CD14-positive monocyte (primary cell): ENCODE data around the gene PAPPA2. TPM values are rescaled to one million over a fixed set of nuclear protein-coding genes. Genes with fewer than 3 reads are reported as not detected.

ENCODE experiments used
- DNase-seq, 3 donors: peaks; one replicate each; pipeline ENCODE4 v3.0.0-alpha.2; 2011 to 2022
- H2AFZ ChIP-seq: 2 replicates; pipeline ENCODE4 v1.6.0; 2012; ENCODE audit warnings: mild to moderate bottlenecking, low read depth, low read length, inconsistent platforms; ENCODE audit not compliant: insufficient read depth, poor library complexity, severe bottlenecking
- H3K27ac ChIP-seq, 2 donors: 1 replicate in 1 of 2; 2 replicates in 1 of 2; pipeline ENCODE4 v1.5.1; 2012 to 2013; ENCODE audit warnings: low read length in 2 of 2, control low read depth in 1 of 2, inconsistent platforms in 1 of 2, low read depth in 1 of 2, mild to moderate bottlenecking in 1 of 2
- H3K27me3 ChIP-seq, 2 donors: one replicate each; pipeline versions ENCODE4 v1.6.0 to v1.6.1; 2011 to 2013; ENCODE audit warnings: low read length in 2 of 2; ENCODE audit not compliant: control insufficient read depth in 2 of 2, insufficient read depth in 2 of 2
- H3K36me3 ChIP-seq, 2 donors: replicated peaks in 1 of 2; 1 replicate in 1 of 2; 2 replicates in 1 of 2; pipeline versions ENCODE4 v1.5.1 to v1.6.1; 2012 to 2013; ENCODE audit warnings: low read length in 2 of 2, control low read depth in 1 of 2, inconsistent platforms in 1 of 2, mild to moderate bottlenecking in 1 of 2; ENCODE audit not compliant: insufficient read depth in 2 of 2, control insufficient read depth in 1 of 2
- H3K4me1 ChIP-seq, 2 donors: 1 replicate in 1 of 2; 2 replicates in 1 of 2; pipeline versions ENCODE4 v1.5.1 to v1.6.1; 2012 to 2013; ENCODE audit warnings: low read length in 2 of 2, control low read depth in 1 of 2, inconsistent platforms in 1 of 2, mild to moderate bottlenecking in 1 of 2, moderate library complexity in 1 of 2; ENCODE audit not compliant: insufficient read depth in 2 of 2, control insufficient read depth in 1 of 2
- H3K4me2 ChIP-seq: replicated peaks from 2 replicates; pipeline ENCODE3; 2012; ENCODE audit warnings: low read length, moderate library complexity, mild to moderate bottlenecking; ENCODE audit not compliant: poor library complexity, severe bottlenecking; ENCODE audit errors: extremely low read depth
- H3K4me3 ChIP-seq, 3 experiments: fragments of 200-600 bp in 1 of 3; sonication (generic) in 1 of 3; replicated peaks in 1 of 3; 1 replicate in 2 of 3; 2 replicates in 1 of 3; pipeline ENCODE4 v1.5.1; 2011 to 2013; ENCODE audit warnings: low read length in 3 of 3, mild to moderate bottlenecking in 3 of 3, control low read depth in 2 of 3, low read depth in 2 of 3, inconsistent platforms in 1 of 3, moderate library complexity in 1 of 3
- H3K79me2 ChIP-seq: 2 replicates; pipeline ENCODE4 v1.6.0; 2012; ENCODE audit warnings: mild to moderate bottlenecking, control low read depth, inconsistent platforms, low read length, moderate library complexity; ENCODE audit not compliant: insufficient read depth
- H3K9ac ChIP-seq: 2 replicates; pipeline ENCODE4 v1.6.0; 2017; ENCODE audit warnings: low read length, mild to moderate bottlenecking; ENCODE audit not compliant: insufficient read depth, poor library complexity, severe bottlenecking
- H3K9me3 ChIP-seq, 2 donors: replicated peaks in 1 of 2; 1 replicate in 1 of 2; 2 replicates in 1 of 2; pipeline versions ENCODE4 v1.5.1 to v1.6.1; 2012 to 2013; ENCODE audit warnings: low read length in 2 of 2, control low read depth in 1 of 2; ENCODE audit not compliant: control insufficient read depth in 1 of 2, insufficient read depth in 1 of 2
- H4K20me1 ChIP-seq: 2 replicates; pipeline ENCODE4 v1.6.0; 2012; ENCODE audit warnings: mild to moderate bottlenecking, low read length, control low read depth, moderate library complexity; ENCODE audit not compliant: insufficient read depth
- H3K27ac Mint-ChIP-seq, 7 donors: one replicate each; pipeline ENCODE4 v1.8.0; 2020; ENCODE audit warnings: mild to moderate bottlenecking in 7 of 7, mixed read lengths in 7 of 7, moderate library complexity in 6 of 7, inconsistent platforms in 2 of 7
- H3K27me3 Mint-ChIP-seq, 3 donors: one replicate each; pipeline ENCODE4 v1.8.0; 2021 to 2022; ENCODE audit warnings: low read depth in 3 of 3, mild to moderate bottlenecking in 3 of 3, mixed read lengths in 3 of 3, moderate library complexity in 3 of 3, inconsistent platforms in 1 of 3
- H3K36me3 Mint-ChIP-seq, 2 donors: one replicate each; pipeline ENCODE4 v1.8.0; 2020; ENCODE audit warnings: mixed read lengths in 2 of 2, inconsistent platforms in 1 of 2, mild to moderate bottlenecking in 1 of 2
- H3K4me1 Mint-ChIP-seq: one replicate; pipeline ENCODE4 v1.8.0; 2020; ENCODE audit warnings: mild to moderate bottlenecking, mixed read lengths
- H3K4me3 Mint-ChIP-seq, 2 donors: one replicate each; pipeline ENCODE4 v1.8.0; 2020; ENCODE audit warnings: mild to moderate bottlenecking in 2 of 2, mixed read lengths in 2 of 2, moderate library complexity in 1 of 2
- H3K9me3 Mint-ChIP-seq, 7 donors: one replicate each; pipeline ENCODE4 v1.8.0; 2020 to 2022; ENCODE audit warnings: mixed read lengths in 7 of 7, mild to moderate bottlenecking in 6 of 7, moderate library complexity in 6 of 7, inconsistent platforms in 2 of 7
- WGBS: methylation state at CpG from one replicate; pipeline ENCODE4 v1.1.5; 2013; ENCODE audit warnings: missing lambda C conversion rate; ENCODE audit not compliant: insufficient coverage; 5-methylcytosine and 5-hydroxymethylcytosine counted together
- intact Hi-C, 2 donors: fragments of 100-400 bp; cut with micrococcal nuclease; formaldehyde crosslinking; loops; one replicate each; pipeline versions ENCODE4 v1.15.0 to v1.15.1; 2023
- polyA plus RNA-seq, 3 donors: library from polyadenylated mRNA; depleted of rRNA in 1 of 3; unstranded in 2 of 3; stranded (reverse) in 1 of 3; fragments of 300-500 nt in 2 of 3; fragments of >200 nt in 1 of 3; fragmentation: Illumina TruSeq in 2 of 3; gene quantifications; 1 replicate in 2 of 3; 2 replicates in 1 of 3; pipeline ENCODE4 v1.2.3, GENCODE V29; 2012 to 2021
- TF ChIP-seq, protein P1 (sequence below): fragments of 200-600 bp; IDR thresholded peaks from one replicate; pipeline ENCODE4 v1.8.0; 2022; ENCODE audit warnings: antibody characterized with exemption, mild to moderate bottlenecking

Gene PAPPA2
- polyA plus RNA-seq, 3 donors: not detected

GRCh38 chr1:176602388-176603004 lies 139.5 kb downstream of the PAPPA2 start:
- no peaks in the 10 kb centered on the region for H3K27me3 ChIP-seq
- H3K4me3 ChIP-seq: no peak overlapping the region
- H4K20me1 ChIP-seq: no peaks in the 10 kb centered on the region
- H2AFZ ChIP-seq: no peak overlapping the region
- Mint-ChIP-seq H3K36me3 (no peaks in the 10 kb centered on the region), H3K27me3 (no peaks in the 10 kb centered on the region), H3K9me3 (peaks cover 0 to 7% (median 3%) of the 10 kb centered on the region in 7 donors), H3K27ac (no peak overlapping the region), H3K4me1 (no peaks in the 10 kb centered on the region), H3K4me3 (no peak overlapping the region)
- TF ChIP-seq, protein P1, sequence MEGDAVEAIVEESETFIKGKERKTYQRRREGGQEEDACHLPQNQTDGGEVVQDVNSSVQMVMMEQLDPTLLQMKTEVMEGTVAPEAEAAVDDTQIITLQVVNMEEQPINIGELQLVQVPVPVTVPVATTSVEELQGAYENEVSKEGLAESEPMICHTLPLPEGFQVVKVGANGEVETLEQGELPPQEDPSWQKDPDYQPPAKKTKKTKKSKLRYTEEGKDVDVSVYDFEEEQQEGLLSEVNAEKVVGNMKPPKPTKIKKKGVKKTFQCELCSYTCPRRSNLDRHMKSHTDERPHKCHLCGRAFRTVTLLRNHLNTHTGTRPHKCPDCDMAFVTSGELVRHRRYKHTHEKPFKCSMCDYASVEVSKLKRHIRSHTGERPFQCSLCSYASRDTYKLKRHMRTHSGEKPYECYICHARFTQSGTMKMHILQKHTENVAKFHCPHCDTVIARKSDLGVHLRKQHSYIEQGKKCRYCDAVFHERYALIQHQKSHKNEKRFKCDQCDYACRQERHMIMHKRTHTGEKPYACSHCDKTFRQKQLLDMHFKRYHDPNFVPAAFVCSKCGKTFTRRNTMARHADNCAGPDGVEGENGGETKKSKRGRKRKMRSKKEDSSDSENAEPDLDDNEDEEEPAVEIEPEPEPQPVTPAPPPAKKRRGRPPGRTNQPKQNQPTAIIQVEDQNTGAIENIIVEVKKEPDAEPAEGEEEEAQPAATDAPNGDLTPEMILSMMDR: no peak
- no peak overlapping the region for H3K9ac ChIP-seq
- no peak overlapping the region for H3K27ac ChIP-seq
- 50% methylated on average over 1 of the region's 5 CpGs for WGBS
- DNase-seq: no peak
- no peaks in the 10 kb centered on the region for H3K9me3 ChIP-seq
- intact Hi-C loops: no loop called here
- no peaks in the 10 kb centered on the region for H3K36me3 ChIP-seq
- H3K79me2 ChIP-seq: no peaks in the 10 kb centered on the region
- no peak overlapping the region for H3K4me2 ChIP-seq
- no peaks in the 10 kb centered on the region for H3K4me1 ChIP-seq

GRCh38 chr1:176603696-176604095 lies 140.7 kb downstream of the PAPPA2 start:
- no peaks in the 10 kb centered on the region for H3K36me3 ChIP-seq
- H3K9ac ChIP-seq: no peak overlapping the region
- Mint-ChIP-seq H3K9me3 (peaks cover 0 to 7% (median 3%) of the 10 kb centered on the region in 7 donors), H3K36me3 (no peaks in the 10 kb centered on the region), H3K27me3 (no peaks in the 10 kb centered on the region), H3K4me3 (no peak overlapping the region), H3K27ac (no peak overlapping the region), H3K4me1 (no peaks in the 10 kb centered on the region)
- H2AFZ ChIP-seq: no peak overlapping the region
- no peaks in the 10 kb centered on the region for H3K4me1 ChIP-seq
- no peak for DNase-seq
- no peak overlapping the region for H3K4me2 ChIP-seq
- no peak overlapping the region for H3K4me3 ChIP-seq
- intact Hi-C loops: no loop called here
- WGBS: 83% methylated on average over 1 of the region's 1 CpG
- H4K20me1 ChIP-seq: no peaks in the 10 kb centered on the region
- TF ChIP-seq, protein P1: no peak
- no peaks in the 10 kb centered on the region for H3K27me3 ChIP-seq
- H3K27ac ChIP-seq: no peak overlapping the region
- H3K9me3 ChIP-seq: no peaks in the 10 kb centered on the region
- no peaks in the 10 kb centered on the region for H3K79me2 ChIP-seq
